ENCODE data around the gene RAB3C.

The RAB3C gene

GRCh38 chr5:58635416-58635815 is 52.5 kb downstream of the RAB3C start:
- no peak for DNase-seq (ENCODE audit: low read depth)
- no peak overlapping the region for H3K4me3 ChIP-seq (ENCODE audit: low read depth, low read length)
- no peak for TF ChIP-seq CTCF (IDR thresholded peaks at IDR 0.05; ENCODE audit: control insufficient read depth, extremely low read depth, insufficient read depth)

DNA sequence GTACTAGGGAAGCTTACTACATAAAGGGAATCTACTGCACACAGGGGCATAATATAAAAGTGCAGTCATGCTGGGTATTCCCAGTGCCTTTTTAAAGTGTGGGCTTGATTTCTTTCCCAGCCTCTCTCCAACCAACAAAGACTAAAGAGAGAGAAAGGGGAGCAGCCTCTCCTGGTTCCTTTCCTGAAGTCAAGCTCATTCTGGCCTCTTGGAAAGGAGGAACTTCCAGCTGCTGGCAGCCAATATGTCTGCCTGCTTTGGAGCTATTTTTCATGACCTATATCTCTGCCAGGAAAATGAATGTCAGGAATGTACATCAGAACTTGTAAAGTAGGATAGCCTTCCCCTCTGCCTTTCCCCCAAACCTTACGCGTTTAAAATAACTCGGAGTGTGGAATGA is 57.1 kb downstream of the RAB3C start:
- TF ChIP-seq CTCF (IDR thresholded peaks at IDR 0.05; ENCODE audit: control insufficient read depth, extremely low read depth, insufficient read depth): no peak
- no peak for DNase-seq (ENCODE audit: low read depth)
- H3K4me3 ChIP-seq (ENCODE audit: low read depth, low read length): no peak overlapping the region

- no peak overlapping the region for H3K4me3 ChIP-seq (ENCODE audit: low read depth, low read length)
- DNase-seq (ENCODE audit: low read depth): no peak
- TF ChIP-seq CTCF (IDR thresholded peaks at IDR 0.05; ENCODE audit: control insufficient read depth, extremely low read depth, insufficient read depth): no peak
Observed at GRCh38 chr5:58641533-58641932, 58.7 kb downstream of the RAB3C start.

DNA sequence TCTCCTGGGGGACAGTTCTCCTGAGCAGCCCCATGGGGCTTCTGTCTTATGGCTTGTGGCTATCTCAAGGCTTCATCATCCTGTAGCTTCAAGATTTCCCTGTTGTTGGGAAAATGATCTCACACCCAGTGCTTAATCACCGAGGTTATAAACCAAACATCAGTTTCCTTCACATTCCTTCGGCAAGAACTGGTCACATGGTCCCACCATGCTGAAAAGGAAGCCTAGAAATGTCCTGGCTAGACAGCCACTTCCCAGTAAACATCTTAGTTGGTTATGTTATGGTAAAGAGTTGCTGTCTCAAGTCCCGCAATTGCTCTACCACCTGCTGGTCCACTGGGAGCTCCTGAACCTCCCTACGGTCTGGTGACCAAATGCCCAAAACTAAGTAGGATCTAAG is 66.0 kb downstream of the RAB3C start:
- H3K4me3 ChIP-seq (ENCODE audit: low read depth, low read length): no peak overlapping the region
- TF ChIP-seq CTCF (IDR thresholded peaks at IDR 0.05; ENCODE audit: control insufficient read depth, extremely low read depth, insufficient read depth): no peak
- no peak for DNase-seq (ENCODE audit: low read depth)

- no peak for DNase-seq (ENCODE audit: low read depth)
- TF ChIP-seq CTCF (IDR thresholded peaks at IDR 0.05; ENCODE audit: control insufficient read depth, extremely low read depth, insufficient read depth): no peak
Observed at GRCh38 chr5:58649716-58650115, 66.8 kb downstream of the RAB3C start.

GRCh38 chr5:58653521-58653920 is 70.6 kb downstream of the RAB3C start:
- H3K4me3 ChIP-seq (ENCODE audit: low read depth, low read length): no peak overlapping the region
- no peak for DNase-seq (ENCODE audit: low read depth)
- TF ChIP-seq CTCF (IDR thresholded peaks at IDR 0.05; ENCODE audit: control insufficient read depth, extremely low read depth, insufficient read depth): no peak

More at GRCh38 chr5:58649716-58650115, 66.8 kb downstream of the RAB3C start:
- no peak overlapping the region for H3K4me3 ChIP-seq (ENCODE audit: low read depth, low read length)

DNA sequence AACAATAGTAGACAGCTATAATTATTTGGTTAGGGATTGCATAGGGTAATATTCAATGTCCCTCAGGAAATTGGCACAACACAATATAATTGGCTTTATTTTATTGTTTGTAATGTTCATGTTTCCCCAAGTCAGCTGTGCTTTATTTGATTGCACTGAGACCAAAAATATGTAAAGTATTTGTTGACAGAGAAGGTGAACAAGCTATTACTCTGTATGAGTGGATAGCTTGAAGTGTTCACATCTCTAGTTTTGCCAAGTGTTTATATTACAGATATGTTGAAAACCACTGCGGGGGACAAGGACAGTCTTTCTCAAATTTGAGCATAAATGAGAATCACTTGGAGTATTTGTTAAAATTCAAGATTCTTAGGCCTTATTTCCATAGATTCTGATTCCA is 83.3 kb downstream of the RAB3C start:
- H3K4me3 ChIP-seq (ENCODE audit: low read depth, low read length): no peak overlapping the region
- no peak for TF ChIP-seq CTCF (IDR thresholded peaks at IDR 0.05; ENCODE audit: control insufficient read depth, extremely low read depth, insufficient read depth)
- peak; percentile 8 for DNase-seq (ENCODE audit: low read depth)

Data from LNCaP clone FGC (cell line).